Testis (tissue), 3 donors: Measurements from ENCODE around the gene UBE2V1. TPM values are rescaled to one million over a fixed set of nuclear protein-coding genes. Genes with fewer than 3 reads are reported as not detected.

Source experiments
- DNase-seq: peaks from one replicate; pipeline ENCODE4 v3.0.0-alpha.2; 2019
- H3K27ac ChIP-seq, 2 donors: fragments of 200-600 bp; sonication (generic); one replicate each; pipeline ENCODE4 v1.5.1; 2019
- H3K27me3 ChIP-seq: fragments of 200-600 bp; sonication (generic); one replicate; pipeline ENCODE4 v1.5.1; 2019
- H3K36me3 ChIP-seq: fragments of 200-600 bp; sonication (generic); one replicate; pipeline ENCODE4 v1.5.1; 2017; ENCODE audit warnings: low read depth; ENCODE audit errors: missing control alignments
- H3K4me1 ChIP-seq: fragments of 200-600 bp; sonication (generic); one replicate; pipeline ENCODE4 v1.5.1; 2019
- H3K4me3 ChIP-seq, 2 donors: fragments of 200-600 bp; sonication (generic); one replicate each; pipeline ENCODE4 v1.5.1; 2017 to 2019
- H3K9me3 ChIP-seq: fragments of 200-600 bp; sonication (generic); one replicate; pipeline ENCODE4 v1.5.1; 2017
- CTCF ChIP-seq, 3 experiments: fragments of 450-650 bp in 2 of 3; fragments of 200-600 bp in 1 of 3; sonication (generic) in 1 of 3; IDR thresholded peaks; one replicate each; pipeline ENCODE4 v1.5.1; 2016 to 2019; ENCODE audit warnings: antibody characterized with exemption in 3 of 3, mild to moderate bottlenecking in 2 of 3, moderate library complexity in 1 of 3
- POLR2A ChIP-seq: fragments of 450-650 bp; IDR thresholded peaks from one replicate; pipeline ENCODE4 v1.6.1; 2017; ENCODE audit warnings: antibody characterized with exemption, mild to moderate bottlenecking, moderate library complexity
- WGBS, 2 donors: methylation state at CpG; one replicate each; pipeline ENCODE4 v1.1.5; 2018; 5-methylcytosine and 5-hydroxymethylcytosine counted together
- intact Hi-C: fragments of 100-400 bp; cut with DNase I; formaldehyde crosslinking; loops from one replicate; pipeline ENCODE4 v1.15.1; 2023; ENCODE audit warnings: low total_unique reads
- polyA plus RNA-seq: library from polyadenylated mRNA; stranded (reverse); fragments of 350-450 nt; fragmentation: Illumina TruSeq; extraction: RNeasy Lipid Tissue Mini Kit (QIAGEN cat#74804); gene quantifications from one replicate; pipeline ENCODE4 v1.2.3, GENCODE V29; 2014; ENCODE audit warnings: low read depth, low replicate concordance; ENCODE audit not compliant: insufficient read depth
- total RNA-seq, 2 donors: library from RNA; depleted of rRNA; stranded (reverse); fragments of >200 nt; gene quantifications; one replicate each; pipeline ENCODE4 v1.2.3, GENCODE V29; 2016

UBE2V1 gene
- total and polyA plus RNA-seq, 3 donors from 2014 or later, result 78.1 to 121 (median 80.5) TPM

DNA sequence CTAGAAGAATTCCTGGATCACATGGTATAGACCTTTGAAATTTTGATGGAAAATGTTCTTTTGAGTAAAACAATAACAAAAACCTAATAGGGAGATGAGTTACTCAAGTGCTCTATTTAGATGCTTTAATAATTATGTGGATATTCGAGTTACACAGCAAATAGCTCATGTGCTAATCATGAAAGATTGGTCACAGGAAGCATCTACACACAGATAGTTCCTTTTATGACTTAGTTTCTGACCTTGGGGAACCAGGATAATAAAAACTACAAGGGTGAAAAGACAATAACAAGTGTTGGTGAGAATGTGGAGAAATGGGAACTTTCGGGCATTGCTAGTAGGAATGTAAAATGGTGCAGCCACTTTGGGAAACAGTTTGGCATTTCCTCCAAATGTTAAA is 19.7 kb downstream of the UBE2V1 start:
- Histone ChIP-seq H3K4me3 (no peak overlapping the region), H3K9me3 (no peaks in the 10 kb centered on the region), H3K36me3 (no peaks in the 10 kb centered on the region), H3K27ac (no peak overlapping the region), H3K27me3 (no peaks in the 10 kb centered on the region), H3K4me1 (no peaks in the 10 kb centered on the region)
- intact Hi-C loops, result no loop called here
- DNase-seq, result no peak
- no peak for TF ChIP-seq POLR2A
- TF ChIP-seq CTCF (IDR thresholded peaks at IDR 0.05), result no peak
- WGBS, 2 donors, result 90 to 93% methylated on average over 2 of the region's 2 CpGs

GRCh38 chr20:50092436-50092835 is 20.5 kb downstream of the UBE2V1 start:
- 76 to 87% methylated on average over 4 of the region's 4 CpGs for WGBS, 2 donors
- Histone ChIP-seq H3K4me1 (no peaks in the 10 kb centered on the region), H3K27me3 (no peaks in the 10 kb centered on the region), H3K4me3 (no peak overlapping the region), H3K27ac (no peak overlapping the region), H3K9me3 (no peaks in the 10 kb centered on the region), H3K36me3 (no peaks in the 10 kb centered on the region)
- TF ChIP-seq POLR2A, result no peak
- TF ChIP-seq CTCF (IDR thresholded peaks at IDR 0.05), result no peak
- no peak for DNase-seq
- intact Hi-C loops, result no loop called here

DNA sequence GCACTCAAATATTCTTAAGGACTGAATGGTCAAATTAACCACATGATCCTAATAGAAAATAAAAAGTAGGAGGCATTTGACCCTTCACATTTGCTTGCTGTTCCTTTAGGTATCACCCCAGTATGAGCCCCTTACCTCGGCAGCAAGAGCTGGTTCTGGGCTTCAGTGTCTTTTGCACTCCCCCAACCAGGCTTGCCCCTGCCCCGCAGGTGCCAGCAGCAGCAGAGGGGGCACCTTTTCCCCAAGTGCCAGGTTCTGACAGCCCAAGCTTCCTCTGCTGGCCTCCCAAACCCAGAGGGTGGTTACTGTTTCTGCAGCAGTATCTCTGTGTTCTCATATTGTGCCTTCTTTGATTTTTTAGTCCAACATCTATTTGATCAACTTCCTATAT is 23.2 kb downstream of the UBE2V1 start:
- no peaks in the 10 kb centered on the region for H3K4me1 ChIP-seq
- DNase-seq, result no peak
- no peak overlapping the region for H3K4me3 ChIP-seq
- intact Hi-C loops, result no loop called here
- WGBS, 2 donors, result 79 to 84% methylated on average over 2 of the region's 2 CpGs
- no peak overlapping the region for H3K27ac ChIP-seq
- no peaks in the 10 kb centered on the region for H3K27me3 ChIP-seq
- no peaks in the 10 kb centered on the region for H3K9me3 ChIP-seq
- H3K36me3 ChIP-seq, result no peaks in the 10 kb centered on the region
- no peak for TF ChIP-seq POLR2A
- TF ChIP-seq CTCF (IDR thresholded peaks at IDR 0.05), result no peak

GRCh38 chr20:50089140-50089786 is 23.7 kb downstream of the UBE2V1 start:
- no peak for DNase-seq
- Histone ChIP-seq H3K9me3 (no peaks in the 10 kb centered on the region), H3K27ac (no peak overlapping the region), H3K4me3 (no peak overlapping the region), H3K36me3 (no peaks in the 10 kb centered on the region), H3K4me1 (no peaks in the 10 kb centered on the region), H3K27me3 (no peaks in the 10 kb centered on the region)
- TF ChIP-seq POLR2A (no peak), CTCF (IDR thresholded peaks at IDR 0.05) (no peak)
- intact Hi-C loops, result no loop called here
- 77 to 83% methylated on average over 5 of the region's 5 CpGs for WGBS, 2 donors

DNA sequence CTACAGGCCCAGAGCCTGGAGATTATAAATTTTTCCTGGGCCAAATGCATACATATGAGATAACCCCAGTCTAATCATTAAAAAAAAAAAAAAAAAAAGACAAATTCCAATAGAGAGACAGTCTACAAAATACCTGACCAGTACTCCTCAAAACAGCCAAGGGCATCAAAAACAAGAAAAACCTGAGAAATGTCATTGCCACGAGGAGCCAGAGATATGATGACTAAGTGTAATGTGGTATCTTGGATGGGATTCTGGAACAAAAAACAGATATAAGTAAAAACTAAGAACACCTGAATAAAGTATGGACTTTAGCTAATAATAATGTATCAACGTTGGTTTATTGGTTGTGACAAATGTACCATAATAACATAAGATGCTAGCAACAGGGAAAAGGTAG is 24.9 kb downstream of the UBE2V1 start:
- intact Hi-C loops, result no loop called here
- WGBS, 2 donors, result 67 to 71% methylated on average over 2 of the region's 2 CpGs
- Histone ChIP-seq H3K4me3 (no peak overlapping the region), H3K9me3 (no peaks in the 10 kb centered on the region), H3K27ac (no peak overlapping the region), H3K4me1 (no peaks in the 10 kb centered on the region), H3K36me3 (no peaks in the 10 kb centered on the region), H3K27me3 (no peaks in the 10 kb centered on the region)
- TF ChIP-seq POLR2A, result no peak
- no peak for TF ChIP-seq CTCF (IDR thresholded peaks at IDR 0.05)
- DNase-seq, result no peak
